A673 (cell line): ENCODE data around the gene RORC. TPM values are rescaled to one million over a fixed set of nuclear protein-coding genes. Genes with fewer than 3 reads are reported as not detected.

Experiments used
- BruUV-seq: library from RNA; stranded (reverse); fragments of 400-500 nt; replicated peaks from 2 replicates; lab custom pipeline; 2021; lab: Mats Ljungman, UMichigan
- CTCF ChIA-PET: fragments of 300-600 bp; sonication (Branson Sonifier 250); formaldehyde crosslinking; loops from one replicate; lab custom pipeline; 2022; ENCODE audit warnings: antibody characterized with exemption; lab: Charles Lee
- POLR2A ChIA-PET: fragments of 300-600 bp; sonication (Branson Sonifier 250); formaldehyde crosslinking; loops from one replicate; lab custom pipeline; 2022; ENCODE audit warnings: antibody characterized with exemption; ENCODE audit not compliant: low non-redundant PET; lab: Charles Lee
- DNase-seq: peaks from one replicate; pipeline ENCODE4 v3.0.0-alpha.2; 2015; ENCODE audit warnings: low spot score
- H3K27ac ChIP-seq: fragments of 200-600 bp; sonication (generic); 2 replicates; pipeline ENCODE4 v1.5.1; 2016; ENCODE audit warnings: mixed run types, low read depth, mild to moderate bottlenecking, mixed read lengths, antibody characterized with exemption, low read length; ENCODE audit not compliant: poor library complexity, severe bottlenecking
- H3K27me3 ChIP-seq: fragments of 200-600 bp; sonication (generic); replicated peaks from 2 replicates; pipeline ENCODE4 v1.6.1; 2017; ENCODE audit warnings: mixed run types, low read depth, mild to moderate bottlenecking, mixed read lengths, antibody characterized with exemption, low read length; ENCODE audit not compliant: insufficient read depth, poor library complexity
- H3K36me3 ChIP-seq: fragments of 200-600 bp; sonication (generic); 2 replicates; pipeline ENCODE4 v1.6.1; 2016; ENCODE audit warnings: mixed run types, mild to moderate bottlenecking, mixed read lengths, antibody characterized with exemption, low read length; ENCODE audit not compliant: insufficient read depth, poor library complexity, severe bottlenecking
- H3K4me1 ChIP-seq: fragments of 200-600 bp; sonication (generic); 2 replicates; pipeline ENCODE4 v1.6.1; 2017; ENCODE audit warnings: mixed run types, mild to moderate bottlenecking, mixed read lengths, antibody characterized with exemption, low read length; ENCODE audit not compliant: insufficient read depth, poor library complexity, severe bottlenecking
- H3K4me3 ChIP-seq: fragments of 200-600 bp; sonication (generic); 2 replicates; pipeline ENCODE4 v1.5.1; 2016; ENCODE audit warnings: low read depth, mixed run types, mild to moderate bottlenecking, mixed read lengths, low read length; ENCODE audit not compliant: poor library complexity, severe bottlenecking
- H3K9me3 ChIP-seq: fragments of 200-600 bp; sonication (generic); 2 replicates; pipeline ENCODE4 v1.6.1; 2016; ENCODE audit warnings: mixed run types, low read depth, mild to moderate bottlenecking, mixed read lengths, antibody characterized with exemption, low read length; ENCODE audit not compliant: poor library complexity, severe bottlenecking
- CTCF ChIP-seq: fragments of 300-800, 200-600 bp; sonication (generic); conservative IDR thresholded peaks from 2 replicates; pipeline ENCODE4 v1.5.1; 2017; ENCODE audit warnings: low read depth, mild to moderate bottlenecking, antibody characterized with exemption, low read length, moderate library complexity, mixed read lengths
- EZH2 ChIP-seq: fragments of 200-600 bp; sonication (generic); IDR thresholded peaks from 2 replicates; pipeline ENCODE4 v1.6.1; 2017; ENCODE audit warnings: borderline replicate concordance, low read depth, mild to moderate bottlenecking, mixed read lengths, antibody characterized with exemption, low read length; ENCODE audit not compliant: poor library complexity, severe bottlenecking
- intact Hi-C: fragments of 100-400 bp; cut with micrococcal nuclease; formaldehyde crosslinking; loops from one replicate; pipeline ENCODE4 v1.10.0; 2022; ENCODE audit not compliant: unreplicated experiment
- total RNA-seq: library from RNA; stranded (reverse); gene quantifications from 2 replicates; pipeline ENCODE4 v1.2.3, GENCODE V29; 2021

Gene RORC
- total RNA-seq, 1 experiment from 2014 or later: not detected

DNA sequence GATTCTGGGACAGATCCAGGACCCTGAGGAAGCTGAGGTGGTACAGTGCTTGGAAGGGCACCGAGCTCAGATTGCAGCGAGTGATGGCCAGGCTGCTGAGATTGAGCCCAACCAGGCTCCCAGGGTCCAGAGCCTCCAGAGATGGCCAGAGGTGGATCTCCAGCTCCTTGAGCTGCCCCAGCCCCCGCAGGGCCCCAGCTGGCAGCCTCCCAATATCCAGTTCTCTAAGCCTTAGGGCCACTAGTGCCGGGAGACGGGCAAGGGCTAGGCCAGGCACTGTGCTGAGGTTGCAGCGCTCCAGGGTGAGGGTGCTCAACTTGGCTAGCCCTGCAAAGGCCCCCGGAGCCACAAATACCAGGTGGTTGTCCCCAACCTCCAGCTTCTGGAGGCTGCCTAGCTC is 29.8 kb downstream of the RORC start:
- ChIA-PET POLR2A (no interaction called here), CTCF (no interaction called here)
- no peaks in the 10 kb centered on the region for H3K9me3 ChIP-seq
- H3K36me3 ChIP-seq: no peaks in the 10 kb centered on the region
- peaks cover 97% of the 10 kb centered on the region for H3K27me3 ChIP-seq
- H3K27ac ChIP-seq: no peak overlapping the region
- DNase-seq: no peak
- H3K4me3 ChIP-seq: no peak overlapping the region
- BruUV-seq: no TSS peak
- H3K4me1 ChIP-seq: no peaks in the 10 kb centered on the region
- TF ChIP-seq EZH2: no peak
- TF ChIP-seq CTCF: no peak
- intact Hi-C loops: no loop called here

GRCh38 chr1:151801310-151801820 is 30.2 kb downstream of the RORC start:
- TF ChIP-seq EZH2 (no peak), CTCF (no peak)
- POLR2A ChIA-PET: no interaction called here
- DNase-seq: no peak
- no peak overlapping the region for H3K4me3 ChIP-seq
- H3K27ac ChIP-seq: no peak overlapping the region
- no peaks in the 10 kb centered on the region for H3K4me1 ChIP-seq
- CTCF ChIA-PET: no interaction called here
- intact Hi-C loops: no loop called here
- H3K9me3 ChIP-seq: no peaks in the 10 kb centered on the region
- peaks cover 100% of the 10 kb centered on the region for H3K27me3 ChIP-seq
- no peaks in the 10 kb centered on the region for H3K36me3 ChIP-seq
- BruUV-seq: no TSS peak

DNA sequence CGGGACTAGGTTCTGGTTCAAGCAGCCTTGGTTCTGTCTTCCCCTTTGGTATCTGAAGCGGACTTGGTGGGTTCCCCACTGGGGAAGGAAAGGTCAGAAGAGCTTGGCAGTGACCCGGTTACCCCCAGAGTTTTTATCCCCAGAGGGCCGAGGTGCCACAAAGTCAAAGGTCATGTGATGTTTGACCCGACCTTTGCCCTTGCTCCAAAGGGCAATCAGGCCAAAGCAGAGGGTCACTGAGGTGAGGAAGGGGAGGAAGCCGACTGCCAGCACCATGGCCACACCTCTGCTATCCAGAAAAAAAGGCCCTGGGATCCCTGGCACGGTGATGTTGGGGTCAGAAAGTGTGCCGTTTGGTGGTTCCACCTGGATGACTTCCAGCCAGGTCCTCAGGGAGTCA is 30.8 kb downstream of the RORC start:
- BruUV-seq: no TSS peak
- H3K9me3 ChIP-seq: no peaks in the 10 kb centered on the region
- H3K36me3 ChIP-seq: no peaks in the 10 kb centered on the region
- H3K4me3 ChIP-seq: no peak overlapping the region
- no peak for DNase-seq
- H3K27me3 ChIP-seq: peaks cover 100% of the 10 kb centered on the region
- intact Hi-C loops: no loop called here
- H3K4me1 ChIP-seq: no peaks in the 10 kb centered on the region
- TF ChIP-seq EZH2 (no peak), CTCF (no peak)
- H3K27ac ChIP-seq: no peak overlapping the region
- ChIA-PET POLR2A (no interaction called here), CTCF (no interaction called here)
